Mammary epithelial cell (primary cell): ENCODE data around the gene NFASC.

ENCODE experiments used
- EZH2 ChIP-seq: IDR thresholded peaks from 2 replicates; pipeline ENCODE4 v1.6.1; 2012; ENCODE audit warnings: low read length, inconsistent platforms, borderline replicate concordance
- TF ChIP-seq, protein P1 (sequence below), 2 donors: IDR thresholded peaks in 1 of 2; conservative IDR thresholded peaks in 1 of 2; 2 replicates each; pipeline ENCODE4 v1.5.1; 2011 to 2012; ENCODE audit warnings: inconsistent platforms in 2 of 2, low read length in 2 of 2, mild to moderate bottlenecking in 2 of 2, control low read depth in 1 of 2, low read depth in 1 of 2; ENCODE audit not compliant: insufficient read depth in 1 of 2; ENCODE audit errors: extremely low read depth in 1 of 2

DNA sequence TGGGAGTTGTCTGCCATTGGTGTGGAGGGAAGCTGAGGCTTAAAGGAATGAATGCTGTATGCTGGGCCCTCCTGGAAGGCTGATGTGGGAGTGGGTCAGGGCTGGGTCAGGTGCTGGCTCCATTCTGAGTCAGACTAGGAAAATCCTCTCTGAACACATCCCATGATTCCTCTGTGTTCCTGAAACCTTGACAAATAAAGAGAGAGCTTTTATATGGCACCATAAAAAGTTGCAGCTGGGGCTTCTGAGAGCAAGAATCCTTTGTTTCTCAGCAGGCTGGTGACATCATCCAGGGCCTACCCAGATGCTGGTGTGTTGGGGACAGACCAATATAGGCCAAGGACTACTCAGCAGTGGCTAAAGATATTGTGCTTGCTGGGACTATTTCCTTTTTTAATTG, 27.8 kb upstream of the NFASC start:
- TF ChIP-seq, protein P1, sequence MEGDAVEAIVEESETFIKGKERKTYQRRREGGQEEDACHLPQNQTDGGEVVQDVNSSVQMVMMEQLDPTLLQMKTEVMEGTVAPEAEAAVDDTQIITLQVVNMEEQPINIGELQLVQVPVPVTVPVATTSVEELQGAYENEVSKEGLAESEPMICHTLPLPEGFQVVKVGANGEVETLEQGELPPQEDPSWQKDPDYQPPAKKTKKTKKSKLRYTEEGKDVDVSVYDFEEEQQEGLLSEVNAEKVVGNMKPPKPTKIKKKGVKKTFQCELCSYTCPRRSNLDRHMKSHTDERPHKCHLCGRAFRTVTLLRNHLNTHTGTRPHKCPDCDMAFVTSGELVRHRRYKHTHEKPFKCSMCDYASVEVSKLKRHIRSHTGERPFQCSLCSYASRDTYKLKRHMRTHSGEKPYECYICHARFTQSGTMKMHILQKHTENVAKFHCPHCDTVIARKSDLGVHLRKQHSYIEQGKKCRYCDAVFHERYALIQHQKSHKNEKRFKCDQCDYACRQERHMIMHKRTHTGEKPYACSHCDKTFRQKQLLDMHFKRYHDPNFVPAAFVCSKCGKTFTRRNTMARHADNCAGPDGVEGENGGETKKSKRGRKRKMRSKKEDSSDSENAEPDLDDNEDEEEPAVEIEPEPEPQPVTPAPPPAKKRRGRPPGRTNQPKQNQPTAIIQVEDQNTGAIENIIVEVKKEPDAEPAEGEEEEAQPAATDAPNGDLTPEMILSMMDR (conservative IDR thresholded peaks at IDR 0.05 in 1 of 2, IDR thresholded peaks at IDR 0.05 in 1 of 2; ENCODE audit: extremely low read depth in 1 of 2, insufficient read depth in 1 of 2, low read depth in 1 of 2, low read length in 2 of 2): no peak
- TF ChIP-seq EZH2: no peak
